Mesendoderm (in vitro differentiated cells): ENCODE results near the gene OSBPL6.

Experiments used
- DNase-seq: peaks from one replicate; pipeline ENCODE4 v3.0.0; 2013
- H2AK5ac ChIP-seq: 2 replicates; pipeline ENCODE4 v1.6.1; 2013; ENCODE audit warnings: low read length, inconsistent platforms
- H2BK120ac ChIP-seq: 2 replicates; pipeline ENCODE4 v1.6.1; 2013; ENCODE audit warnings: low read depth, mild to moderate bottlenecking, low read length, moderate library complexity, mixed read lengths
- H2BK15ac ChIP-seq: replicated peaks from 2 replicates; pipeline ENCODE4 v1.6.1; 2013; ENCODE audit warnings: low read depth, mild to moderate bottlenecking, moderate library complexity
- H2BK5ac ChIP-seq: 2 replicates; pipeline ENCODE4 v1.6.1; 2013; ENCODE audit warnings: low read length, inconsistent platforms
- H3K18ac ChIP-seq: 2 replicates; pipeline ENCODE4 v1.6.1; 2013; ENCODE audit warnings: mild to moderate bottlenecking, low read length, mixed read lengths
- H3K23ac ChIP-seq: one replicate; pipeline ENCODE4 v1.6.1; 2013; ENCODE audit warnings: low read length
- H3K27ac ChIP-seq: 2 replicates; pipeline ENCODE4 v1.5.1; 2013; ENCODE audit warnings: low read depth, mild to moderate bottlenecking, inconsistent platforms, low read length, moderate library complexity
- H3K27me3 ChIP-seq: 2 replicates; pipeline ENCODE4 v1.6.1; 2013; ENCODE audit warnings: low read length, control low read depth, mild to moderate bottlenecking, inconsistent platforms; ENCODE audit not compliant: insufficient read depth, poor library complexity
- H3K36me3 ChIP-seq: 2 replicates; pipeline ENCODE4 v1.6.1; 2013; ENCODE audit warnings: low read length, inconsistent platforms; ENCODE audit not compliant: control insufficient read depth, insufficient read depth
- H3K4ac ChIP-seq: one replicate; pipeline ENCODE4 v1.6.1; 2013; ENCODE audit warnings: low read depth, mild to moderate bottlenecking, low read length, moderate library complexity
- H3K4me1 ChIP-seq: 2 replicates; pipeline ENCODE4 v1.6.1; 2013; ENCODE audit warnings: low read depth, low read length, inconsistent platforms; ENCODE audit not compliant: control insufficient read depth
- H3K4me2 ChIP-seq: 2 replicates; pipeline ENCODE4 v1.6.1; 2013; ENCODE audit warnings: low read length
- H3K4me3 ChIP-seq: 2 replicates; pipeline ENCODE4 v1.5.1; 2013; ENCODE audit warnings: mild to moderate bottlenecking, low read length
- H3K56ac ChIP-seq: one replicate; pipeline ENCODE4 v1.6.1; 2013; ENCODE audit warnings: low read length
- H3K79me1 ChIP-seq: 2 replicates; pipeline ENCODE4 v1.6.1; 2013; ENCODE audit warnings: low read length, inconsistent platforms
- H3K79me2 ChIP-seq: 2 replicates; pipeline ENCODE4 v1.6.1; 2013; ENCODE audit warnings: mild to moderate bottlenecking, low read length; ENCODE audit not compliant: control insufficient read depth, insufficient read depth
- H3K9ac ChIP-seq: 2 replicates; pipeline ENCODE4 v1.6.1; 2013; ENCODE audit warnings: low read length, inconsistent platforms
- H4K5ac ChIP-seq: one replicate; pipeline ENCODE4 v1.6.1; 2013; ENCODE audit warnings: low read length
- H4K8ac ChIP-seq: one replicate; pipeline ENCODE4 v1.6.1; 2013; ENCODE audit warnings: low read depth, mild to moderate bottlenecking, control low read depth, low read length, moderate library complexity
- WGBS: extraction: QIAGEN DNeasy Blood & Tissue Kit; methylation state at CpG from one replicate; pipeline ENCODE4 v1.1.7; 2013; ENCODE audit warnings: low lambda C conversion rate, missing lambda C conversion rate; ENCODE audit not compliant: insufficient coverage; ENCODE audit errors: extremely low coverage; 5-methylcytosine and 5-hydroxymethylcytosine counted together

The OSBPL6 gene

DNA sequence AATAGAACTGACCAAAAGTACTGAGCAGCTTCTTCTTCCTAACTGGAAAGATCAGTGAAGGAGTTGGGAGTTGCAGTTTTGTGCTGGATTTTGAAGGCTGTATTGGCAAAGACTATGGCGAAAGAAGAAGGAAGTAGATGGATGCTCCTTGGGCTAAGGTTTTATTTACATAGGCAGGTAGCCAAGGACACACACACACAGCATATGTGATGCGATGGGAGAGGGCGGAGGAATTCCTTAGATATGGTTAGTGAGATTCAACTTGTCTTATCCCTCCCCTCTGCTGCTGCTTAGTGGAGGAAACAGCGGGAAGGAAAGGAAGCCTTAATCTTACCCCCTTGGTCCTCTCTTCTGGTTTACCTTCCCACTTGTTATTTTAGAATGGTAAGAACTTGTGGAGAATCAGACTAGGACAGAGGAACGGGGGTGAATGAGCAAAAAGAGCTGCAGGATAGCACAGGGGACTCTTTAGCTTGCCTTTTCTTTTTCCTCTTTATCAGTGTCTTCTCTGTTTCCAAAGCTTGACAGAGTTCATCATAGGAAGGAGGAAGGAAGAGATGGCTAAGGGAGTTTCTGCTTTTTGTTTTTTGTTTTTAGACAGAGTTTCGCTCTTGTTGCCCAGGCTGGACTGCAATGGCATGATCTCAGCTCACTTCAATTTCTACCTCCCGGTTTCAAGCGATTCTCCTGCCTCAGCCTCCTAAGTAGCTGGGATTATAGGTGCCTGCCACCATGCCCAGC, 87.9 kb downstream of the OSBPL6 start:
- H2BK120ac ChIP-seq = no peak overlapping the region

DNA sequence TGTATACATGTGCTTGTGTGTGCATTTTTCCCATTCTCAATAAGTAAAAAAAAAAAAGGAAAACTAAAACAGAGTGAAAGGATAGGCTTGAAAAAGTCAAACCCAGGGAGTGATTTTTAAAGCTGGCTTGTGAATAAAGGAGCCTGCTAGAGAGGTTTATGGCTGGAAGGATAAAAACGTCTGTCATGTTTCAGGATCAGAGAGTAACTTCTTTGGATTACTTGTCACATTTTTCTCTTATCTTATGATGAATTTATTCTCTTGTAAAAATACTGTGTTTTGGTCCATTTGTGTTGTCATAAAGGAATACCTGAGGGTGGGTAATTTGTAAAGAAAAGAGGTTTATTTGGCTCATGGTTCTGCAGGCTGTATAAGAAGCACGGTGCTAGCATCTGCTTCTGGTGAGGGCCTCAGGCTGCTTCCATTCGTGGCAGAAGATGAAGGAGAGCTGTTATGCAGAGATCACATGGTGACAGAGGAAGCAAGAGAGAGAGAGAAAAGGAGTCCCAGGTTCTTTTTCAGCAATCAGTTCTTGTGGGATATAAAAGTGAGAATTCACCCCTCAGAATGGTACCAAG, 89.1 kb downstream of the OSBPL6 start:
- no peaks in the 10 kb centered on the region for H3K36me3 ChIP-seq
- H2BK15ac ChIP-seq = no peak overlapping the region
- no peak overlapping the region for H3K23ac ChIP-seq
- H4K5ac ChIP-seq = no peak overlapping the region
- H3K56ac ChIP-seq = no peak overlapping the region
- H3K27ac ChIP-seq = no peak overlapping the region
- H3K27me3 ChIP-seq = no peaks in the 10 kb centered on the region
- no peak for DNase-seq
- H2BK120ac ChIP-seq = no peak overlapping the region
- H2BK5ac ChIP-seq = no peak overlapping the region
- no peaks in the 10 kb centered on the region for H3K79me1 ChIP-seq
- WGBS = no CpG with 5 or more reads among the region's 3 CpGs
- no peaks in the 10 kb centered on the region for H3K79me2 ChIP-seq
- no peak overlapping the region for H4K8ac ChIP-seq
- no peak overlapping the region for H3K18ac ChIP-seq
- H3K4ac ChIP-seq = no peak overlapping the region
- no peak overlapping the region for H3K4me2 ChIP-seq
- H2AK5ac ChIP-seq = no peak overlapping the region
- no peak overlapping the region for H3K9ac ChIP-seq
- no peaks in the 10 kb centered on the region for H3K4me1 ChIP-seq
- no peak overlapping the region for H3K4me3 ChIP-seq

More for the DNA sequence above, 87.9 kb downstream of the OSBPL6 start:
- no peak overlapping the region for H3K4me2 ChIP-seq
- WGBS = no CpG with 5 or more reads among the region's 8 CpGs
- no peak overlapping the region for H3K18ac ChIP-seq
- H3K27me3 ChIP-seq = no peaks in the 10 kb centered on the region
- no peaks in the 10 kb centered on the region for H3K79me2 ChIP-seq
- H3K79me1 ChIP-seq = no peaks in the 10 kb centered on the region
- DNase-seq = peak; percentile 54
- no peak overlapping the region for H3K27ac ChIP-seq
- no peaks in the 10 kb centered on the region for H3K36me3 ChIP-seq
- no peak overlapping the region for H3K23ac ChIP-seq
- H3K4me3 ChIP-seq = no peak overlapping the region
- H2BK15ac ChIP-seq = no peak overlapping the region
- no peak overlapping the region for H2BK5ac ChIP-seq
- no peak overlapping the region for H4K8ac ChIP-seq
- H3K9ac ChIP-seq = no peak overlapping the region
- no peak overlapping the region for H4K5ac ChIP-seq
- no peak overlapping the region for H2AK5ac ChIP-seq
- H3K56ac ChIP-seq = no peak overlapping the region
- no peaks in the 10 kb centered on the region for H3K4me1 ChIP-seq
- H3K4ac ChIP-seq = no peak overlapping the region

DNA sequence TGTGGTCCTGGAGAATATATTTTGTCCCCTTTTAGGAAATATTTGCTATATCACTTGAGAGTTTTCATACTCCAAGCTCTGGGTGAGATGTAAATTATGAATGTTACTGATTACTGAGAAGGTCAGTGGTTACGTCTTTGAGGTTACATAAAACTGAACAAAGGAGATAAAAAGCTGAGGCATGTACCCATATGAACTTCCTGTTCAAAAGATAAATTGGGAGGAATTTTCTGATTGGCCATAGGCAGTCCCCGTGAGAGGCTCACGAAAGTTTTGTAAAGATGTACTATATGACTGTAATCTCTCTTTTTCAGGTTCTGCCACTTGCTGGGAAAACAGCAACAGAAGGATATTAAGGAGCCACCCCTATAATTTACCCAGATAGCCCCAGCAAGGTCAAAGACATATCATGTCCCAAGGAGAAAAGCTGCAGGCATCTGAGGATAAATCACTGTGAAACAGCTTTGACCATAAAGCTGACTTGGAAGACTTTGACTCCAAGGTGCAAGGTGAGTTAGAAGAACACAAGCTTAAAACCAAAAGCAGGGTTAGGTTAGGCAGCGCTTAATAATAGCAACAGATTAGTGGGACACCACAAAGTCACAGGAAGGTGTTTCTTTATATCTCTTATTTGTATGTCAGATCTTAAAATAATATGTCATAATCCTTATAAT, 90.4 kb downstream of the OSBPL6 start:
- Histone ChIP-seq H3K4me2 (no peak overlapping the region), H3K4me1 (no peaks in the 10 kb centered on the region), H3K56ac (no peak overlapping the region), H3K36me3 (no peaks in the 10 kb centered on the region), H3K9ac (no peak overlapping the region), H3K4ac (no peak overlapping the region), H3K79me1 (no peaks in the 10 kb centered on the region), H3K27me3 (no peaks in the 10 kb centered on the region), H3K23ac (no peak overlapping the region), H4K5ac (no peak overlapping the region), H4K8ac (no peak overlapping the region), H2AK5ac (no peak overlapping the region), H3K27ac (no peak overlapping the region), H2BK5ac (no peak overlapping the region), H3K79me2 (no peaks in the 10 kb centered on the region), H3K4me3 (no peak overlapping the region), H2BK120ac (no peak overlapping the region), H2BK15ac (no peak overlapping the region), H3K18ac (no peak overlapping the region)
- no CpG with 5 or more reads among the region's 4 CpGs for WGBS
- no peak for DNase-seq

DNA sequence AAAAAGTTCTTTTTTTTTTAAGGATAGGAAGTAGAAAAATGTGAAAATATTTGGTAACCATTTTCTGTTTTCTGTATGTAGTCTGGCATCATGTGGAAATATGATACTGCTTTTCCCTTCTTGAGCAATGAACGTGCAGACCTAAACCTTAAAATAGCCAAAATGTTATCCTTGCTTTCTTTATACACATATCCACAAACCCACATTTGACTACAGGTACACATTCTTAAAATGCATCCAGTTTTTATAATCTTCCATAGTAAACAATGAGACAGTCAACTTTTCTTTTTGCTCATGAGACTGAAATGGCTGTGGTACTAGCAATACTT, 90.9 kb downstream of the OSBPL6 start:
- no peaks in the 10 kb centered on the region for H3K36me3 ChIP-seq
- no peak overlapping the region for H3K18ac ChIP-seq
- H3K27me3 ChIP-seq = no peaks in the 10 kb centered on the region
- no peak overlapping the region for H3K4ac ChIP-seq
- H3K56ac ChIP-seq = no peak overlapping the region
- no peak overlapping the region for H3K27ac ChIP-seq
- H2BK5ac ChIP-seq = no peak overlapping the region
- no peak overlapping the region for H3K4me2 ChIP-seq
- no peak overlapping the region for H3K9ac ChIP-seq
- no peak overlapping the region for H4K8ac ChIP-seq
- H2BK120ac ChIP-seq = no peak overlapping the region
- no peaks in the 10 kb centered on the region for H3K4me1 ChIP-seq
- no CpG with 5 or more reads among the region's 1 CpG for WGBS
- H2BK15ac ChIP-seq = no peak overlapping the region
- H3K79me2 ChIP-seq = no peaks in the 10 kb centered on the region
- H3K79me1 ChIP-seq = no peaks in the 10 kb centered on the region
- no peak overlapping the region for H2AK5ac ChIP-seq
- no peak overlapping the region for H3K4me3 ChIP-seq
- H4K5ac ChIP-seq = no peak overlapping the region
- no peak for DNase-seq
- H3K23ac ChIP-seq = no peak overlapping the region

DNA sequence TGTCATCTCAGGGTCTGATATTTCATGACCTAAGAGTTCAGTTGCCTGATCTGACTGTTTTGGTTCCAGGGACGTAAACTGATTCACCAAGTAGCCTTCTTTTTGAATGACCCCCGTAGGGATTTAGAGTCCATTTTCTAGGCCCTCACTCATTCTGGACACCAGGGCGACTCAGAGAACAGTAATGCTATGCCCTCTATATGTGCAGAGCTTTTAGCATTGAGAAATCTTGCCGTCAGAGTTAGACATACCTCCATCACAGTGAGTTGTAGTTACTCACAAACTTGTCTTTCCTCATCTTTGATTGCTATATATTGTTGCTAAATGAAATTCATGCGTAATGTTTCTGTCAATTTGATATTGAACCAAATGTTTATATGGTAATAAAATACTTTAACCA, 92.3 kb downstream of the OSBPL6 start:
- no peak overlapping the region for H2BK15ac ChIP-seq
- H2BK120ac ChIP-seq = no peak overlapping the region
- H3K23ac ChIP-seq = no peak overlapping the region
- no peak overlapping the region for H3K9ac ChIP-seq
- no peak overlapping the region for H2BK5ac ChIP-seq
- no peak overlapping the region for H4K8ac ChIP-seq
- H3K79me1 ChIP-seq = no peaks in the 10 kb centered on the region
- no peak overlapping the region for H2AK5ac ChIP-seq
- H3K56ac ChIP-seq = no peak overlapping the region
- no peak overlapping the region for H3K4me2 ChIP-seq
- no peak overlapping the region for H3K27ac ChIP-seq
- no CpG with 5 or more reads among the region's 5 CpGs for WGBS
- DNase-seq = no peak
- no peaks in the 10 kb centered on the region for H3K36me3 ChIP-seq
- no peaks in the 10 kb centered on the region for H3K79me2 ChIP-seq
- H3K27me3 ChIP-seq = no peaks in the 10 kb centered on the region
- no peak overlapping the region for H4K5ac ChIP-seq
- no peak overlapping the region for H3K4me3 ChIP-seq
- no peak overlapping the region for H3K4ac ChIP-seq
- no peaks in the 10 kb centered on the region for H3K4me1 ChIP-seq
- H3K18ac ChIP-seq = no peak overlapping the region
